Nucleus accumbens (tissue), 56 donors: ENCODE measurements around the gene IKBKE.
"Not testable (repeated sequence)": the region's sequence is repeated elsewhere in the genome, so short reads cannot be mapped to it uniquely, and the experiment has no call there.

Experiments
- DNase-seq, 56 donors: peaks; one replicate each; lab custom pipeline; 2025; lab: John Stamatoyannopoulos, UW

The IKBKE gene

GRCh38 chr1:206471415-206471801 is 1.1 kb downstream of the IKBKE start:
- no peak for DNase-seq

- DNase-seq, result no peak
These were observed 1.7 kb downstream of the IKBKE start for GRCh38 chr1:206472024-206472423.

- DNase-seq, result peak in 1 of 56 donors; percentile 25
These were observed 2.2 kb downstream of the IKBKE start for GRCh38 chr1:206472454-206472853.

GRCh38 chr1:206472886-206473285 is 2.6 kb downstream of the IKBKE start:
- DNase-seq, result no peak

GRCh38 chr1:206476058-206476457 is 5.8 kb downstream of the IKBKE start:
- no peak for DNase-seq

- DNase-seq, result no peak
These were observed 6.3 kb downstream of the IKBKE start for GRCh38 chr1:206476591-206476990.

GRCh38 chr1:206477110-206477509 is 6.8 kb downstream of the IKBKE start:
- DNase-seq, result no peak

- no peak for DNase-seq
These were observed 7.5 kb downstream of the IKBKE start for GRCh38 chr1:206477581-206478380.

- no peak for DNase-seq
These were observed 8.5 kb downstream of the IKBKE start for GRCh38 chr1:206478746-206479145.

GRCh38 chr1:206479183-206480125 is 9.2 kb downstream of the IKBKE start:
- DNase-seq, result peak in 30 of 56 donors; percentile 3 to 83 (median 25)

- DNase-seq, result no peak
These were observed 9.9 kb downstream of the IKBKE start for GRCh38 chr1:206480211-206480610.

GRCh38 chr1:206482611-206483010 is 12.3 kb downstream of the IKBKE start:
- DNase-seq, result no peak

GRCh38 chr1:206483864-206484263 is 13.6 kb downstream of the IKBKE start:
- DNase-seq, result not testable (repeated sequence)

GRCh38 chr1:206484901-206485300 is 14.6 kb downstream of the IKBKE start:
- DNase-seq, result no peak

GRCh38 chr1:206486995-206487788 is 16.9 kb downstream of the IKBKE start:
- no peak for DNase-seq

- no peak for DNase-seq
These were observed 17.7 kb downstream of the IKBKE start for GRCh38 chr1:206487970-206488369.

- DNase-seq, result no peak
These were observed 18.2 kb downstream of the IKBKE start for GRCh38 chr1:206488466-206488865.

GRCh38 chr1:206489980-206490770 is 19.9 kb downstream of the IKBKE start:
- peak in 40 of 56 donors; percentile 10 to 74 (median 34) for DNase-seq

GRCh38 chr1:206490771-206491405 is 20.6 kb downstream of the IKBKE start:
- no peak for DNase-seq
